ENCODE measurements around the gene KDM2A.

The KDM2A gene

GRCh38 chr11:67287355-67288197, 168.5 kb downstream of the KDM2A start:
- no peak for DNase-seq

- no peak for DNase-seq
Measured at GRCh38 chr11:67288198-67288451, 169.1 kb downstream of the KDM2A start.

- DNase-seq: peak; percentile 89
Measured at GRCh38 chr11:67288452-67289225, 169.6 kb downstream of the KDM2A start.

- DNase-seq: no peak
Measured at GRCh38 chr11:67289226-67289650, 170.2 kb downstream of the KDM2A start, which contains the start of gene ANKRD13D. Gene ANKRD13D, plus strand, starts transcription at chr11:67289303. Its CDS starts 158 bp downstream, at chr11:67289461.

- no peak for DNase-seq
Measured at GRCh38 chr11:67289651-67290479, 170.8 kb downstream of the KDM2A start.

- DNase-seq: no peak
Measured at GRCh38 chr11:67290801-67291200, 171.7 kb downstream of the KDM2A start.

- no peak for DNase-seq
Measured at GRCh38 chr11:67291481-67292381, 172.7 kb downstream of the KDM2A start.

GRCh38 chr11:67292671-67293070, 173.6 kb downstream of the KDM2A start:
- no peak for DNase-seq

- DNase-seq: no peak
Measured at GRCh38 chr11:67293090-67293489, 174.0 kb downstream of the KDM2A start.

GRCh38 chr11:67295846-67296245, 176.8 kb downstream of the KDM2A start:
- DNase-seq: no peak

GRCh38 chr11:67298786-67299185, 179.7 kb downstream of the KDM2A start:
- DNase-seq: no peak

- DNase-seq: peak; percentile 11
Measured at GRCh38 chr11:67299471-67300191, 180.6 kb downstream of the KDM2A start.

GRCh38 chr11:67300256-67300755, 181.2 kb downstream of the KDM2A start:
- DNase-seq: no peak

GRCh38 chr11:67300756-67301312, 181.8 kb downstream of the KDM2A start:
- no peak for DNase-seq

- no peak for DNase-seq
Measured at GRCh38 chr11:67301313-67301921, 182.4 kb downstream of the KDM2A start.

GRCh38 chr11:67301951-67302516, 183.0 kb downstream of the KDM2A start:
- DNase-seq: no peak

- no peak for DNase-seq
Measured at GRCh38 chr11:67302571-67303131, 183.6 kb downstream of the KDM2A start.

GRCh38 chr11:67303132-67303834, 184.2 kb downstream of the KDM2A start, which contains the start of gene SSH3:
Gene SSH3, plus strand, starts transcription at chr11:67303530. Its CDS starts 96 bp downstream, at chr11:67303626.
- DNase-seq: no peak

GRCh38 chr11:67303835-67304411, 184.9 kb downstream of the KDM2A start:
- no peak for DNase-seq
